ENCODE results near the gene TEDDM1.

- no peak for TF ChIP-seq TOX (CRISPR knock-in tag; IDR thresholded peaks at IDR 0.05; ENCODE audit: borderline replicate concordance)
- TF ChIP-seq ZFP3 (CRISPR knock-in tag; IDR thresholded peaks at IDR 0.05) = no peak
- TF ChIP-seq ZC3H10 (CRISPR knock-in tag; IDR thresholded peaks at IDR 0.05) = no peak
- no peak for TF ChIP-seq ZFP30 (CRISPR knock-in tag; IDR thresholded peaks at IDR 0.05)
- TF ChIP-seq, protein P1, sequence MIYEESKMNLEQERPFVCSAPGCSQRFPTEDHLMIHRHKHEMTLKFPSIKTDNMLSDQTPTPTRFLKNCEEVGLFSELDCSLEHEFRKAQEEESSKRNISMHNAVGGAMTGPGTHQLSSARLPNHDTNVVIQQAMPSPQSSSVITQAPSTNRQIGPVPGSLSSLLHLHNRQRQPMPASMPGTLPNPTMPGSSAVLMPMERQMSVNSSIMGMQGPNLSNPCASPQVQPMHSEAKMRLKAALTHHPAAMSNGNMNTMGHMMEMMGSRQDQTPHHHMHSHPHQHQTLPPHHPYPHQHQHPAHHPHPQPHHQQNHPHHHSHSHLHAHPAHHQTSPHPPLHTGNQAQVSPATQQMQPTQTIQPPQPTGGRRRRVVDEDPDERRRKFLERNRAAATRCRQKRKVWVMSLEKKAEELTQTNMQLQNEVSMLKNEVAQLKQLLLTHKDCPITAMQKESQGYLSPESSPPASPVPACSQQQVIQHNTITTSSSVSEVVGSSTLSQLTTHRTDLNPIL (CRISPR knock-in tag; IDR thresholded peaks at IDR 0.05; ENCODE audit: low read depth) = no peak
- no peak for TF ChIP-seq PPARA (CRISPR knock-in tag; IDR thresholded peaks at IDR 0.05; ENCODE audit: borderline replicate concordance)
- TF ChIP-seq OSR1 (CRISPR knock-in tag; IDR thresholded peaks at IDR 0.05) = no peak
- no peak for TF ChIP-seq POU6F1 (CRISPR knock-in tag; IDR thresholded peaks at IDR 0.05; ENCODE audit: borderline replicate concordance, low read depth)
- no peak for TF ChIP-seq RARB (CRISPR knock-in tag; IDR thresholded peaks at IDR 0.05)
- TF ChIP-seq, protein P2, sequence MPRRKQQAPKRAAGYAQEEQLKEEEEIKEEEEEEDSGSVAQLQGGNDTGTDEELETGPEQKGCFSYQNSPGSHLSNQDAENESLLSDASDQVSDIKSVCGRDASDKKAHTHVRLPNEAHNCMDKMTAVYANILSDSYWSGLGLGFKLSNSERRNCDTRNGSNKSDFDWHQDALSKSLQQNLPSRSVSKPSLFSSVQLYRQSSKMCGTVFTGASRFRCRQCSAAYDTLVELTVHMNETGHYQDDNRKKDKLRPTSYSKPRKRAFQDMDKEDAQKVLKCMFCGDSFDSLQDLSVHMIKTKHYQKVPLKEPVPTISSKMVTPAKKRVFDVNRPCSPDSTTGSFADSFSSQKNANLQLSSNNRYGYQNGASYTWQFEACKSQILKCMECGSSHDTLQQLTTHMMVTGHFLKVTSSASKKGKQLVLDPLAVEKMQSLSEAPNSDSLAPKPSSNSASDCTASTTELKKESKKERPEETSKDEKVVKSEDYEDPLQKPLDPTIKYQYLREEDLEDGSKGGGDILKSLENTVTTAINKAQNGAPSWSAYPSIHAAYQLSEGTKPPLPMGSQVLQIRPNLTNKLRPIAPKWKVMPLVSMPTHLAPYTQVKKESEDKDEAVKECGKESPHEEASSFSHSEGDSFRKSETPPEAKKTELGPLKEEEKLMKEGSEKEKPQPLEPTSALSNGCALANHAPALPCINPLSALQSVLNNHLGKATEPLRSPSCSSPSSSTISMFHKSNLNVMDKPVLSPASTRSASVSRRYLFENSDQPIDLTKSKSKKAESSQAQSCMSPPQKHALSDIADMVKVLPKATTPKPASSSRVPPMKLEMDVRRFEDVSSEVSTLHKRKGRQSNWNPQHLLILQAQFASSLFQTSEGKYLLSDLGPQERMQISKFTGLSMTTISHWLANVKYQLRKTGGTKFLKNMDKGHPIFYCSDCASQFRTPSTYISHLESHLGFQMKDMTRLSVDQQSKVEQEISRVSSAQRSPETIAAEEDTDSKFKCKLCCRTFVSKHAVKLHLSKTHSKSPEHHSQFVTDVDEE (CRISPR knock-in tag; IDR thresholded peaks at IDR 0.05) = no peak
- TF ChIP-seq CSDC2 (CRISPR knock-in tag; IDR thresholded peaks at IDR 0.05) = no peak
- TF ChIP-seq, protein P3, sequence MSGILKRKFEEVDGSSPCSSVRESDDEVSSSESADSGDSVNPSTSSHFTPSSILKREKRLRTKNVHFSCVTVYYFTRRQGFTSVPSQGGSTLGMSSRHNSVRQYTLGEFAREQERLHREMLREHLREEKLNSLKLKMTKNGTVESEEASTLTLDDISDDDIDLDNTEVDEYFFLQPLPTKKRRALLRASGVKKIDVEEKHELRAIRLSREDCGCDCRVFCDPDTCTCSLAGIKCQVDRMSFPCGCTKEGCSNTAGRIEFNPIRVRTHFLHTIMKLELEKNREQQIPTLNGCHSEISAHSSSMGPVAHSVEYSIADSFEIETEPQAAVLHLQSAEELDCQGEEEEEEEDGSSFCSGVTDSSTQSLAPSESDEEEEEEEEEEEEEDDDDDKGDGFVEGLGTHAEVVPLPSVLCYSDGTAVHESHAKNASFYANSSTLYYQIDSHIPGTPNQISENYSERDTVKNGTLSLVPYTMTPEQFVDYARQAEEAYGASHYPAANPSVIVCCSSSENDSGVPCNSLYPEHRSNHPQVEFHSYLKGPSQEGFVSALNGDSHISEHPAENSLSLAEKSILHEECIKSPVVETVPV (CRISPR knock-in tag; IDR thresholded peaks at IDR 0.05) = no peak
- TF ChIP-seq PATZ1 (CRISPR knock-in tag; IDR thresholded peaks at IDR 0.05; ENCODE audit: borderline replicate concordance) = no peak
- TF ChIP-seq ARNTL (CRISPR knock-in tag; IDR thresholded peaks at IDR 0.05; ENCODE audit: borderline replicate concordance, low read depth) = no peak
These were observed 9.7 kb upstream of the TEDDM1 start for GRCh38 chr1:182410138-182410537.
